Smooth muscle cell (in vitro differentiated cells): ENCODE results near the gene TRAPPC2L. TPM values are rescaled to one million over a fixed set of nuclear protein-coding genes. Genes with fewer than 3 reads are reported as not detected.

Source experiments
- DNase-seq: peaks from one replicate; lab custom pipeline; 2025; ENCODE audit not compliant: unreplicated experiment; lab: John Stamatoyannopoulos, UW
- H2AFZ ChIP-seq: fragments of 200-600 bp; sonication (generic); 2 replicates; pipeline ENCODE4 v1.6.0; 2016; ENCODE audit warnings: antibody characterized with exemption, low read depth, mild to moderate bottlenecking
- H3F3A ChIP-seq: fragments of 200-600 bp; sonication (generic); 2 replicates; pipeline ENCODE4 v1.6.0; 2017; ENCODE audit warnings: antibody characterized with exemption, low read depth
- H3K27ac ChIP-seq: fragments of 200-600 bp; sonication (generic); 2 replicates; pipeline ENCODE4 v1.5.1; 2016; ENCODE audit warnings: low read depth, mild to moderate bottlenecking
- H3K27me3 ChIP-seq: fragments of 200-600 bp; sonication (generic); 2 replicates; pipeline ENCODE4 v1.6.1; 2016; ENCODE audit warnings: low read depth, mild to moderate bottlenecking
- H3K36me3 ChIP-seq: fragments of 200-600 bp; sonication (generic); 2 replicates; pipeline ENCODE4 v1.5.1; 2016; ENCODE audit warnings: low read depth
- H3K4me1 ChIP-seq: fragments of 200-600 bp; sonication (generic); 2 replicates; pipeline ENCODE4 v1.5.1; 2016; ENCODE audit warnings: low read depth
- H3K4me2 ChIP-seq: fragments of 200-600 bp; sonication (generic); 2 replicates; pipeline ENCODE4 v1.6.0; 2016; ENCODE audit warnings: mild to moderate bottlenecking
- H3K4me3 ChIP-seq: fragments of 200-600 bp; sonication (generic); 2 replicates; pipeline ENCODE4 v1.5.1; 2016; ENCODE audit warnings: mild to moderate bottlenecking
- H3K79me2 ChIP-seq: fragments of 200-600 bp; sonication (generic); 2 replicates; pipeline ENCODE4 v1.6.0; 2016; ENCODE audit warnings: low read depth, mild to moderate bottlenecking
- H3K9ac ChIP-seq: fragments of 200-600 bp; sonication (generic); 2 replicates; pipeline ENCODE4 v1.6.0; 2016; ENCODE audit warnings: low read depth
- H3K9me3 ChIP-seq: fragments of 200-600 bp; sonication (generic); replicated peaks from 2 replicates; pipeline ENCODE4 v1.5.1; 2016; ENCODE audit warnings: low read depth
- H4K20me1 ChIP-seq: fragments of 200-600 bp; sonication (generic); 2 replicates; pipeline ENCODE4 v1.6.0; 2016; ENCODE audit warnings: low read depth
- CTCF ChIP-seq: fragments of 200-600 bp; sonication (generic); IDR thresholded peaks from 2 replicates; pipeline ENCODE4 v1.5.1; 2017; ENCODE audit warnings: borderline replicate concordance, mild to moderate bottlenecking, antibody characterized with exemption; ENCODE audit not compliant: insufficient read depth, poor library complexity, severe bottlenecking
- WGBS: methylation state at CpG from one replicate; pipeline ENCODE4 v1.1.7; 2016; ENCODE audit warnings: low lambda C conversion rate; 5-methylcytosine and 5-hydroxymethylcytosine counted together
- polyA plus RNA-seq: library from polyadenylated mRNA; unstranded; fragments of >200 nt; fragmentation: Nextera tagmentation; extraction: Ambion mirVana; gene quantifications from 2 replicates; pipeline ENCODE4 v1.2.1, GENCODE V29; 2016
- total RNA-seq: library from RNA; depleted of rRNA; stranded (reverse); fragments of >200 nt; gene quantifications from 2 replicates; pipeline ENCODE4 v1.2.3, GENCODE V29; 2014

Gene TRAPPC2L
- total and polyA plus RNA-seq, 2 experiments from 2014 or later = 17.9 to 125 TPM

GRCh38 chr16:88883117-88883895, 26.4 kb downstream of the TRAPPC2L start:
- 96% methylated on average over 41 of the region's 49 CpGs for WGBS
- H3K27me3 ChIP-seq = no peaks in the 10 kb centered on the region

GRCh38 chr16:88883946-88884345, 27.0 kb downstream of the TRAPPC2L start:
- no peaks in the 10 kb centered on the region for H3K79me2 ChIP-seq
- 95% methylated on average over 11 of the region's 11 CpGs for WGBS
- DNase-seq = no peak

More at GRCh38 chr16:88883117-88883895, 26.4 kb downstream of the TRAPPC2L start:
- H2AFZ ChIP-seq = no peak overlapping the region
- TF ChIP-seq CTCF = no peak
- no peak overlapping the region for H3K4me3 ChIP-seq
- H4K20me1 ChIP-seq = no peaks in the 10 kb centered on the region
- H3K36me3 ChIP-seq = no peaks in the 10 kb centered on the region
- no peaks in the 10 kb centered on the region for H3K9me3 ChIP-seq
- no peak overlapping the region for H3K9ac ChIP-seq
- H3K79me2 ChIP-seq = no peaks in the 10 kb centered on the region
- DNase-seq = no peak
- H3K4me2 ChIP-seq = no peak overlapping the region
- H3F3A ChIP-seq = no peaks in the 10 kb centered on the region
- H3K4me1 ChIP-seq = no peaks in the 10 kb centered on the region
- H3K27ac ChIP-seq = no peak overlapping the region

GRCh38 chr16:88884569-88885271, 27.8 kb downstream of the TRAPPC2L start:
- no peaks in the 10 kb centered on the region for H4K20me1 ChIP-seq
- no peaks in the 10 kb centered on the region for H3K9me3 ChIP-seq
- no peak for TF ChIP-seq CTCF
- no peak overlapping the region for H2AFZ ChIP-seq
- no peaks in the 10 kb centered on the region for H3K79me2 ChIP-seq
- H3F3A ChIP-seq = no peaks in the 10 kb centered on the region
- no peaks in the 10 kb centered on the region for H3K36me3 ChIP-seq
- H3K27ac ChIP-seq = no peak overlapping the region
- no peaks in the 10 kb centered on the region for H3K27me3 ChIP-seq
- no peak overlapping the region for H3K9ac ChIP-seq
- DNase-seq = no peak
- H3K4me3 ChIP-seq = no peak overlapping the region
- no peaks in the 10 kb centered on the region for H3K4me1 ChIP-seq
- no peak overlapping the region for H3K4me2 ChIP-seq
- 96% methylated on average over 39 of the region's 39 CpGs for WGBS

More at GRCh38 chr16:88883946-88884345, 27.0 kb downstream of the TRAPPC2L start:
- Histone ChIP-seq H3K4me3 (no peak overlapping the region), H3K36me3 (no peaks in the 10 kb centered on the region), H3K4me1 (no peaks in the 10 kb centered on the region), H3K9ac (no peak overlapping the region), H3K9me3 (no peaks in the 10 kb centered on the region), H3K4me2 (no peak overlapping the region), H3F3A (no peaks in the 10 kb centered on the region), H3K27me3 (no peaks in the 10 kb centered on the region), H2AFZ (no peak overlapping the region), H4K20me1 (no peaks in the 10 kb centered on the region), H3K27ac (no peak overlapping the region)
- TF ChIP-seq CTCF = no peak
